NCI-H460 (cell line): ENCODE results near the gene DYNC2I2. TPM values are rescaled to one million over a fixed set of nuclear protein-coding genes. Genes with fewer than 3 reads are reported as not detected.
"Not testable (repeated sequence)": the region's sequence is repeated elsewhere in the genome, so short reads cannot be mapped to it uniquely, and the experiment has no call there.

Source experiments
- DNase-seq: peaks from one replicate; pipeline ENCODE4 v3.0.0-alpha.2; 2016; ENCODE audit warnings: low read depth; ENCODE audit errors: extremely low read depth
- total RNA-seq: library from RNA; depleted of rRNA; stranded (reverse); fragments of >200 nt; shearing (Covaris generic); gene quantifications from 2 replicates; pipeline ENCODE4 v1.2.3, GENCODE V29; 2014

Gene DYNC2I2
- total RNA-seq, 1 experiment from 2014 or later = 77.5 TPM

DNA sequence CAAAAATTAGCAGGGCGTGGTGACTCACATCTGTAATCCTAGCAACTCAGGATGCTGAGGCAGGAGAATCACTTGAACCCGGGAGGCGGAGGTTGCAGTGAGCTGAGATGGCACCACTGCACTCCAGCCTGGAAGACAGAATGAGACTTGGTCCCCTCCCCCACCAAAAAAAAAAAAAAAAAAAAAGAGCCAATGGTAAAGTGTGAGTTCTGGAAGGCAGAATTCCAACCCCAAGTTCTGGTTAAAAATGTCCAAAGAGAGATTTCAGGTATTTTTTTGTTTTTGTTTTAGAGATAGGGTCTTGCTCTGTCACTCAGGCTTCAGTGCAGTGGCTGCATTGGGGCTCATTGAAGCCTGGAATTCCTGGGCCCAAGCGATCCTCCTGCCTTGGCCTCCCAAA is 30.8 kb upstream of the DYNC2I2 start:
- no peak for DNase-seq

DNA sequence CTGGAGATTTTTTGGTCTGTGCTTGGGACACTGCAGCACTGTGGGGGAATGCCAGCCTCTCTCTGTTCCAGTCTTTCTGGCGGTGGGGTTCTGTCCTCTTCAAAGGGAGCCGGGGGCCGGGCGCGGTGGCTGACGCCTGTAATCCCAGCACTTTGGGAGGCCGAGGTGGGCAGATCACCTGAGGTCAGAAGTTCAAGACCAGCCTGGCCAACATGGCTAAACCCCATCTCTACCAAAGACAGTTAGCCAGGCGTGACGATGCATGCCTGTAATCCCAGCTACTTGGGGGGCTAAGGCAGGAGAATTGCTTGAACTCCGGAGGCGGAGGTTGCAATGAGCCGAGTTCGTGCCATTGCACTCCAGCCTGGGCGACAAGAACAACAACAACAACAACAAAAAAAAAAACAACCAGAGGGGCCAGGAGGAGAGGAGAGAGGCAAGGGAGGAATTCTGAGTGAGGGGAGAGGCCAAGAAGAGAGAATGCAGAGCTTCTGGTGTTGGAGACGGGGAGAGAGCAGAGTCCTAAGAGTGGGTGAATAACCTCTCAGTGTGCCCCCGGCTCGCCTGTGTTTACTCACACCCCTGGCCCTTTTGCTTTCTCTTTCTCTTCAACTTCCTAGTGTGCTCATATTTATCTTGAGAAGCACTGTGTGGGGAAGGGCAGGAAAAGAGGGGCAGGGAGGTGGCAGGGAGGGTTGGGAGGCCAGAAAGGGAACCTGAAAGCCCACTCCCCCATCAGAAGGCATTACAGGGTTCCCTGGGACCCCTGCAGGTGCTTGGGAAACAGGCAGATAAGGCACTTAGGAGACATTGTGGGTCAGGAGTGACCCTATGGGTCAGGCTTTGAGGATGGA is 29.2 kb upstream of the DYNC2I2 start:
- DNase-seq = no peak

DNA sequence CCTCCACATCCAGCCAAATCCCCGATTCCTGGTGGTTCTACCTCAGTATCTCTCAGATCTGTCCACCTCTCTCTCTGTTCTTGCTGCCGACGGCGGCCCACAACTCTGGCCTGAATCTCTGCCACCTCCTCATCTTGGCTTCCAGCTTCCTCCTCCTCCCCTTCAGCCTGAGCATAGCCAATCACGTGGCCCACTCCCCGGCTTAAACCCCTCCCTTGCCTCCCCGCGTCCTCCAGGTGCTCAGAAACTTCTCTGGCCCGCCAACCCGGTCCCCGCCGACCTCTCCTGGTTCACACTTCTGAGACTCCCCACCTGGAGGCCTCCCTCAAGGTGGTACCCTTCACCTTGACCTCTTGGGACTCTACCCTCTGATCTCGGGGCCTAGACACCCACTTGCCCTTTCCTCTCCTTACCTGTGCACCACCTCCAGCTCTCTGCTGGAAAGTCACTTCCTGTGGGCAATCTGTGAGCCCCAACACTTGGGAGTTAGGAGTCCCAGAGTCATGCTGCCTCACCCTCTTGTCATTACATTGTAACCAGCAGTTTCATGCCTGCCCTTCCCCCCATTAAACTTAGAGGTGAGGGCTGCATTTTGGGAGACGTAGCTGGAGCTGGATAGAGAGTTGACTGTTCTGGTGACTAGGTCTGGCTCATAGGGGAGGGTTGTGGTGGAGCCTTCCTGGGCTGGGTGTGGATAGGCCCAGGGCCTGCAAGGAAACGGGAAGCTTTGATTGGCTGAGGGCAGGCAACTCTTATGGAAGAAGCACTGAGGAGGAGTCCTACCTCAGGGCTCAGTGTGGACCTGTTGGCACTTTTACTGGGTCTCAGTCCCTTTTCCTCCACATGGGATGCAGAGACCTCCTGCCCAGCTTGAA is 27.9 kb upstream of the DYNC2I2 start:
- DNase-seq = peak; percentile 70

DNA sequence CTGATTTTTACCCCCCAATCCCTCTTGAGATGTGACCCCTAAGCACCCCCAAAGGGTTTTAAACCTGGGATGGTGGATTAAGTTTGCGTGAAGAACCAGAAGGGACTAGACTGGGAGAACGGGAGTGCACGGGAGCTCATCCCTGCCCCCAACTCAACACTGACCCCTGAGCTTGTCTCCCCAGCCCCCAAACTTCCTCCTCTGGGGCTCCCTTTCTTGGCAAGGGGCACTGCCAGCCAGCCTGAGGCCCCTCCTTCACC is 27.3 kb upstream of the DYNC2I2 start:
- DNase-seq = no peak

DNA sequence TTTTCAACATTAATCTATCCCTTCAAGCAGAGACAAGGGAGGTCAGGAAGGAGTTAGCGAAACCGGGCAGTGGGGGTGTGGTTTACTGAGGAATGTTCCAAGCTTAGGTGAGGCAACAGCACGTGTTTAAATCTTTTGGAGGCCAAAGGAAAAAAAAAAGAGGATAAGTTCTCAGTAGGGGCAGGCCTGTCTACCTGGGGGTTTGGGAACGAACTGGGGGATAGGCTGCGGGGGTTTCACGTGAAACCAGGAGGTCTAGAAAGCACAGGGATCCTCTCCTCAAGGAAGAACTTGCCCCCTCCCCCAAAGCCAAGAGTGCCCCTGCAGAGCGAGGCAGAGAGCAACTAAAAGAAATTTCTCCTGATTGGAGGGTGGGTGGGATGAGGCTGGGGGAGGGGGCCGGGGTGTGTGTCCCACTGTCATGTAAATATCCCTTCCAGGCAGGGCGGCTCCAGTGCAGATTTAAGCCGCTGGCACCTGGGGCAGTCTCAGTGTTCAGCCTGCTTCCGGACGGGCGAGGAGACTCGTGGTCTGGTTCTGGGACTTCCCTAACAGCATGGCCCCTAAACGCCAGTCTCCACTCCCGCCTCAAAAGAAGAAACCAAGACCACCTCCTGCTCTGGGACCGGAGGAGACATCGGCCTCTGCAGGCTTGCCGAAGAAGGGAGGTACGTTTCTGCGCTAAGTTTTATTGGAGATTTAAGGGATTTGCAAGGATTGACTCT is 26.9 kb upstream of the DYNC2I2 start:
- no peak for DNase-seq

DNA sequence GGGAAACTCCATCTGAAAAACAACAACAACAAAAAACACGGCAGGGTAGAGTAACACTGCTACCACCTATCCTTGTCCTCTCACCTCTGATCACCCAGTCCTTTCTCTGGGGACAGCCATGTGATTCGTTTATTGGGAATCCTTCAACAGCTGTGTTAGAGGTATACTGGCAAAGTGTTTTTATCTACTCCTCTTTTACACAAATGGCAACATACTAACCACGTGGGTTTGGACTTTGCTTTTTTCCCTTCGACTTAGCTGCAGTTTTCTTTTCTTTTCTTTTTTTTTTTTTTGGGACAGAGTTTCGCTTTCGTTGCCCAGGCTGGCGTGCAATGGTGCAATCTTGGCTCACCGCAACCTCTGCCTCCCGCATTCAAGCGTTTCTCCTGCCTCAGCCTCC is 21.1 kb upstream of the DYNC2I2 start:
- no peak for DNase-seq

DNA sequence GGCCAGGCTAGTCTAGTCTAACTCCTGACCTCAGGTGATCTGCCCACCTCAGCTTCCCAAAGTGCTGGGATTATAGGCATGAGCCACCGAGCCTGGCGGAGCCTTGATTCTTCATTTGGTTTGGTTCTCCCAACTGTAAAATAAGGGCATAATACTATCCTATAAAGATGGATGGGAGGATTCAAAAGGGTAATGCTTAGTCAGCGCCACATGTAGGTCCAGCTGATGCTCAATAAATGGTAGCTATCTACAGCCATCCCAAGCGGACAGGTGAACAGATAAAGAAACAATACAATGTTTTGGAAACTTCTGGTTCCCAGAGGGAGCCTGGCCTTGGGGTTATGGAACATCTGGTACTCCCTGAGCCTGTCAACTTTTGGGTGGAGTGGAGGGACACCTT is 18.7 kb upstream of the DYNC2I2 start:
- no peak for DNase-seq

DNA sequence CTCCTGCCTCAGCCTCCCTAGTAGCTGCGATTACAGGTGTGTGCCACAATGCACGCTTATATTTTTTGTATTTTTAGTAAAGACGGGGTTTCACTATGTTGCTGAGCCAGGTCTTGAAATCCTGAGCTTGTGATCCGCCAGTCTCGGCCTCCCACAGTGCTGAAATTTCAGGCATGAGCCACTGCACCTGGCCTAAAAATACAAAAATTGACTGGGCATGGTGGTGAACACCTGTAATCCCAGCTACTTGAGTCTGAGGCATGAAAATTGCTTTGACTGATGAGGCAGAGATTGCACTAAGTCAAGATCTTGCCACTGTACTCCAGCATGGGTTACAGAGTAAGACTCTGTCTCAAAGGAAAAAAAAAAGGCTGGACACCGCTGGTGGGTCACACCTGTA is 13.1 kb upstream of the DYNC2I2 start:
- DNase-seq = no peak

DNA sequence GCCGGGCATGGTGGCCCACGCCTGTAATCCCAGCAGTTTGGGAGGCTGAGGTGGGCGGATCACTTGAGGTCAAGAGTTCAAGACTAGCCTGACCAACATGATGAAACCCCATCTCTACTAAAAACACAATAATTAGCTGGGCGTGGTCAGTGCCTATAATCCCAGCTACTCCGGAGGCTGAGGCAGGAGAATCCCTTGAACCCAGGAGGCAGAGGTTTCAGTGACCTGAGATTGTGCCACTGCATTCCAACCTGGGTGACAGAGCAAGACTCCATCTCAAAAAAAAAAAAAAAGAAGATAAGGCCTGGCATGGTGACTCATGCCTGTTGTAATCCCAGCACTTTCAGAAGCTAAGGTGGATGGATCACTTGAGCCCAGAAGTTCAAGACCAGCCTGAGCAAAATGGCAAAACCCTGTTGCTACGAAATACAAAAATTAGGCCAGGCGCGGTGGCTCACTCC is 9.9 kb upstream of the DYNC2I2 start:
- DNase-seq = not testable (repeated sequence)

DNA sequence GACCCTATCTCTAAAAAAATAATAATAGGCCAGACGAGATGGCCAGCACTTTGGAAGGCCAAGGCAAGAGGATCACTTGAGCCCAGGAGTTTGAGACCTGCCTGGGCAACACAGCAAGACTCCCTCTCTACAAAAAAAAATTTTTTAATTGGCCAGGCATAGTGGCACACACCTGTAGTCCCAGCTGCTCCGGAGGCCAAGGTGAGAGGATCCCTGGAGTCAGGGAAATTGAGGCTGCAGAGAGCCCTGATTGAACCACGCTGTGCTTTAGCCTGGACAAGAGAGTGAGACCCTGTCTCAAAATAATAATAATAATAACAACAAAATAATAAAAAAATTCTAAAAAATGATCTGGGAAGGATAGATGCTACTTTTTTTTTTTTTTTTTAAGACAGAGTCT is 1.1 kb upstream of the DYNC2I2 start:
- no peak for DNase-seq

DNA sequence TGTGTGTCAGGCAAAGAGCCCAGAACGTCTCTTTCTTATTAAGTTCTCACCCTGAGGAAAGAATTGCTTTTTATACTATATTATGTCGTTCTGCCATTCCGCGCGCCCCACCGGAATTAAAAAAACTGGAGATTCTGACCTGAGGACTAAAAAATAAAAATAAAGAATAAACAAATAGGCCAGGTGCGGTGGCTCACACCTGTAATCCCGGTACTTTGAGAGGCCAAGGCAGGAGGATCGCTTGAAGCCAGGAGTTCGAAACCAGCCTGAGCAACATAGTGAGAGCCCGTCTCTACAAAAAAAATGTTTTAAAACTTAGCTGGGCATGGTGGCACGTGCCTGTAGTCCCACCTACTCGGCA is 677 bp upstream of the DYNC2I2 start:
- DNase-seq = no peak

DNA sequence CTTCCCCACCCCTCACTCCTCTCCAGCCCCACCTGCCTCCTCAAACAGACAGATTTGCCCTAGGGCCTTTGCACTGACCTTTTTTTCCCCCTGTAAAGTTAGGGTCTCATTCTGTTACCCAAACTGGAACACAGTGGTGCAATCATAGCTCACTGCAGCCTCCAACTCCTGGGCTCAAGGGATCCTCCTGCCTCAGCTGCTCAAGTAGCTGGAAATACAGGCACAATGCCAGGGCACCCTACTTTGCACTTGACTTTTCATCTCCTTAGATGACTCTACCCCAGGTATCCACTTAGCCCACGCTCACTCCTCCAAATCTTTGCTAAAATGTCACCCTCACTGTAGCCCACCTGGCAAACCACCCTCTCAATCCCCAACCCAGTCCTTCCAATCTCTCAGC is 2.2 kb downstream of the DYNC2I2 start:
- DNase-seq = no peak

DNA sequence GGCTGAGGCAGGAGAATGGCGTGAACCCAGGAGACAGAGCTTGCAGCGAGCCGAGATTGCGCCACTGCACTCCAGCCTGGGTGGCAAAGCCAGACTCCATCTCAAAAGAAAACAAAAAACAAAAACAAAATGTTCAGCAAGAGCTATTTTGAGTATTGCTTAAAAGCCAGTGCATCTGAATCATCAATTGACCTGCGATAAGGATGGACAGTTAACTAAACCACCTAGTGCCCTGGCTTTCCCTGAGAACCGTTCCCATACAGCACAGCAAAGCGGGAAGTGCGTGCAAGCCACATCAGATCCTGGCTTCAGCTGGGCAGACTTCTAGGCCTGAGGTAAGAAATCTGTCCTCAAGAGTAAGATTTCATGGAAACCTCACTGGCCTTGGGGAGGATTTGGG is 2.7 kb downstream of the DYNC2I2 start:
- DNase-seq = no peak

DNA sequence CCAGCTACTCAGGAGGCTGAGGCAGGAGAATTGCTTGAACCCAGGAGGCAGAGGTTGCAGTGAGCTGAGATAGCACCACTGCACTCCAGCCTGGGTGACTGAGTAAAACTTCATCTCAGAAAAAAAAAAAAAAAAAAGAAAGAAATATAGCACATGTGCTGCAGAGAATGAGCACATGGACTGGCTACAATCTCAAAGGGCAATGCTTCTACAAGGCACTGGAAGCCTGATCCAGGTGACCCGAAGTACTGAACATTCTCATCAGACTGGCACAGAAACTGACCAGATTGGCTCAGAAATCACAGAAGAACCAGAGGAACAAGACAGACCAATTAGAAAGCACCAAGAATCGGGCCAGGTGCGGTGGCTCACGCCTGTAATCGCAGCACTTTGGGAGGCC is 4.8 kb downstream of the DYNC2I2 start:
- no peak for DNase-seq

DNA sequence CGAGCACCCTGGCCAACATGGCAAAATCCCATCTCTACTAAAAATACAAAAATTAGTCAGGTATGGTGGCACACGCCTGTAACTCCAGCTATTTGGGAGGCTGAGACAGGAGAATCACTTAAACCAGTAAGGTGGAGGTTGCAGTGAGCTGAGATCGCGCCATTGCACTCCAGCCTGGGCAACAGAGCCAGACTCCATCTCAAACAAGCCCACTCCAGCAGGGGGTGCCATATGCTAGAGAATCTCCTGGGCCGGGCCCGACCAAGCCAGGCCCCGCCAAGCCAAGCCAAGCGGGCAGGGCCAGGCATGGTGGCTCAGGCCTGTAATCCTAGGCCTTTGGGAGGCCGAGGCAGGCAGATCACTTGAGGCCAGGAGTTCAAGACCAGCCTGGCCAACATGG is 8.4 kb downstream of the DYNC2I2 start:
- peak; percentile 61 for DNase-seq

DNA sequence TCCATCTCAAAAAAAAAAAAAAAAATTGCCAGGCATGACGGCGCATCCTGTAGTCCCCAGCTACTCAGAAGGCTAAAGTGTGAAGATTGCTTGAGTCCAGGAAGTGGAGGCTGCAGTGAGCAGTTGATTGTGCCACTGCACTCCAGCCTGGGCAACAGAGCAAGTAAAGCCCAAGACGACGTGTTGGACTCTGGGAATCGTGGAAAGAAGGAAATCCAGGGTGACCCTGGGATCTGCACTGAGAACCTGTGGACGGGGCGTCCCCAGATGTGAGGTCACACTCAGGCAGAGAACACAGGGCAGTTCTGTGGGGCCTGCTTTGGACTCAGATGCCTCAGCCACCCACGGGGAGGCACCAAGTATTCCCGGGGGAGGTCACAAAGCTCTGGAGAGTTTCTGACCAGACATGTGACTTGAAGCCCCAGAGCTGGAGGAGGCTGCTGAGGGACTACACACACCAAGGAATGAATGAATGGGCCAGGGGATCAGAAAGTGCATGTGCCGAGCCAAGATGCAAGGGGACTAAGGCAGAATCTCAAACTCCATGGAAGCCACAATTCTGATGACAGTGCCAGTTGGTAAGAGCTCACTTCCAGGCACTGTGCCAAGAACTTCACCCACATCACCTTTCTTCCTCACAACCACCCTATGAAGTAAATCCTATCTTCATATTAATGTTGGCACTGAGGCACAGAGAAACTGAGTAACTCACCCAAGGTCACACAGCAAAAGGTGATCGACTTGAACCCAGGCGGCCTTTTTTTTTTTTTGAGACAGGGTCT is 12.9 kb downstream of the DYNC2I2 start:
- no peak for DNase-seq

DNA sequence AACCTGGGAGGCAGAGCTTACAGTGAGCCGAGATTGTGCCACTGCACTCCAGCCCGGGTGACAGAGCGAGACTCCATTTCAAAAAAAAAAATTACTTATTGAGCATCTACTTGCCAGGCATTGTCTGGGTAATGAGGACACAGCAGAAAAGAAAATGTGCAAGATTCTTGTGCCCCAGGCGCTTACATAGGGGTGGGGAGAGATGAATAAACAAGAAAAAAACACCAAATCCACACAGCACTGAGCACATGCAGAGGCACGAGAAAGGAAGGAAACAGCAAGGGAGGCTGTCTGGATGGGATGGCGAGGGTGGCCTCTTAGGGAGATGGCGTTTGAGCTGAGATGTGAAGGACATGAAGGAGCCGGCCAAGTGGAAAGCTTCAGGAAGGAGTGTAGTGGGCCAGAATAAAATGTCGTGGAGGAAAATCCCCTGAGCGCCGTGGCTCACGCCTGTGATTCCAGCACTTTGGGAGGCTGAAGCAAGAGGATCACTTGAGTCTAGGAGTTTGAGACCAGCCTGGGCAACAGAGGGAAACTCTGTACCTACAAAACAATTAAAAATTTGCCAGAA is 13.9 kb downstream of the DYNC2I2 start:
- DNase-seq = no peak

DNA sequence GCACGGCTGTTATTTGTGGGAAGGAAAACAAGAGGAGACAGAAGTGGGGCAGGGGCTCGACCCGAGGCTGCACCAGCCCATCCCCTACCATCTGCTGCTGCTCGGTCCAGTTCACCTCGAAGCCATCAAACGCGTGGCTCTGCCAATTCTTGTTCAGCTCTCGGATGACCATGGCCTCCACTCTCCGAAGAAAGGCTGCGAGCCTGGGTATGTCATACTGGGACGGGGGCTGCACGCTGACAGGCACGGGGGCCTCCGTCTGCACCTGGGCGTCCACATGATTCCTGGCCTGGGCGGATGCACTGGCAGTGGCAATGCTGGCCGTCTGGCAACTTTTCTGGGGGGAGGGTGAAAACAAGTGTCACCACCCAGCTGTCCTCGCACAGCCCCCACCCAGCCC is 16.0 kb downstream of the DYNC2I2 start:
- no peak for DNase-seq

DNA sequence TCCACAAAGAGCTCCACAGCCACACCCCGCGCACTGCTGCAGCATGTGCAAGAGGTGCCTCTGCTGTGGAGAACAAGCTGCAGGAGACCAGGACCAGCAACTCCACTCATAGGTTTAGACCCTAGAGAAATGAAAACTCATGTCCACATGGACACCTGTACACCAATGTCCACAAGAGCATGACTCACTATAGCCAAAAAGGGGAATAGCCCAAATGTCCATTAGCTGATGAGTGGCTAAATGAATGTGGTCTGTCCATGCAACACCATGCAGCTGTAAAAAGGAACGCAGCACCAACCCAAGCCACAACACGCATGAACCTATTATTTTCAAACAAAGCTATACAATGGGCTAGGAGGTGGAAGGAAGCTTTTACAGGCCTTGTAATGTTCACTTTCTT is 18.1 kb downstream of the DYNC2I2 start:
- DNase-seq = no peak

DNA sequence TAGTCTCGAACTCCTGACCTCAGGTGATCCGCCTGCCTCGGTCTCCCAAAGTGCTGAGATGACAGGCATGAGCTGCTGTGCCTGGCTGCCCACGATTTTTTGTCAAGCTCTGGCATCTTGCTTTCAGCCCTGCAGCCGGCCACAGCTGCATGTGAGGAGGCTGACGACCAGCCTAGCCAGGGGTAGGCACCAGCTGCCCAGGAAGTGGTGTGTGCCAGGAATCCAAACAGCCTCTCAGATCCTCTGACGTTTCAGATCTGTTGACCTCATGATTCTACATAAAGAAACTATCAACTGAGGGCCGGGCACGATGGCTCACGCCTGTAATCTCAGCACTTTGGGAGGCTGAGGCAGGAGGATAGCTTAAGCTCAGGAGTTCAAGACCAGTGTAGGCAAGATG is 19.0 kb downstream of the DYNC2I2 start:
- DNase-seq = no peak
